Neural progenitor cell (in vitro differentiated cells): ENCODE measurements around the gene E2F3. TPM values are rescaled to one million over a fixed set of nuclear protein-coding genes. Genes with fewer than 3 reads are reported as not detected.

Experiments
- DNase-seq: peaks from one replicate; pipeline ENCODE4 v3.0.0-alpha.2; 2016; ENCODE audit warnings: low spot score
- H2AFZ ChIP-seq: fragments of 200-600 bp; sonication (generic); replicated peaks from 2 replicates; pipeline ENCODE4 v1.6.1; 2016; ENCODE audit warnings: antibody characterized with exemption
- H3F3A ChIP-seq: fragments of 200-600 bp; sonication (generic); 2 replicates; pipeline ENCODE4 v1.6.1; 2016; ENCODE audit warnings: antibody characterized with exemption, low read depth
- H3K27ac ChIP-seq: fragments of 200-600 bp; sonication (generic); 2 replicates; pipeline ENCODE4 v1.5.1; 2016; ENCODE audit warnings: mild to moderate bottlenecking
- H3K27me3 ChIP-seq: fragments of 200-600 bp; sonication (generic); 2 replicates; pipeline ENCODE4 v1.6.1; 2016; ENCODE audit warnings: mild to moderate bottlenecking, moderate library complexity
- H3K36me3 ChIP-seq: fragments of 200-600 bp; sonication (generic); 2 replicates; pipeline ENCODE4 v1.5.1; 2016
- H3K4me1 ChIP-seq: fragments of 200-600 bp; sonication (generic); 2 replicates; pipeline ENCODE4 v1.6.1; 2016; ENCODE audit warnings: mixed run types
- H3K4me2 ChIP-seq: fragments of 200-600 bp; sonication (generic); 2 replicates; pipeline ENCODE4 v1.6.1; 2016
- H3K4me3 ChIP-seq: fragments of 200-600 bp; sonication (generic); 2 replicates; pipeline ENCODE4 v1.5.1; 2016
- H3K79me2 ChIP-seq: fragments of 200-600 bp; sonication (generic); 2 replicates; pipeline ENCODE4 v1.6.1; 2016; ENCODE audit warnings: low read depth
- H3K9ac ChIP-seq: fragments of 200-600 bp; sonication (generic); 2 replicates; pipeline ENCODE4 v1.6.1; 2016
- H3K9me3 ChIP-seq: fragments of 200-600 bp; sonication (generic); 2 replicates; pipeline ENCODE4 v1.5.1; 2016; ENCODE audit warnings: low read depth
- H4K20me1 ChIP-seq: fragments of 200-600 bp; sonication (generic); 2 replicates; pipeline ENCODE4 v1.6.1; 2016; ENCODE audit warnings: low read depth
- H3K27ac Mint-ChIP-seq: 3 replicates; pipeline ENCODE4 v1.8.0; 2021; ENCODE audit warnings: mixed read lengths
- H3K27me3 Mint-ChIP-seq: 2 replicates; pipeline ENCODE4 v1.8.0; 2022; ENCODE audit warnings: low read depth, mild to moderate bottlenecking, inconsistent platforms, moderate library complexity, mixed read lengths; ENCODE audit not compliant: insufficient read depth
- H3K36me3 Mint-ChIP-seq: 3 replicates; pipeline ENCODE4 v1.8.0; 2021; ENCODE audit warnings: mixed read lengths
- H3K4me1 Mint-ChIP-seq: 3 replicates; pipeline ENCODE4 v1.8.0; 2021; ENCODE audit warnings: mixed read lengths
- H3K4me3 Mint-ChIP-seq: 3 replicates; pipeline ENCODE4 v1.8.0; 2021; ENCODE audit warnings: mild to moderate bottlenecking, moderate library complexity, mixed read lengths
- H3K9me3 Mint-ChIP-seq: 3 replicates; pipeline ENCODE4 v1.8.0; 2020; ENCODE audit warnings: mixed read lengths
- EZH2 ChIP-seq: fragments of 200-600 bp; sonication (generic); IDR thresholded peaks from 2 replicates; pipeline ENCODE4 v1.6.1; 2017; ENCODE audit warnings: antibody characterized with exemption, mild to moderate bottlenecking, moderate library complexity
- EZH2phosphoT487 ChIP-seq: fragments of 200-600 bp; sonication (generic); IDR thresholded peaks from 2 replicates; pipeline ENCODE4 v1.6.1; 2017; ENCODE audit warnings: antibody characterized with exemption
- total RNA-seq: library from RNA; depleted of rRNA; stranded (reverse); fragments of >200 nt; gene quantifications from 2 replicates; pipeline ENCODE4 v1.2.3, GENCODE V29; 2015; ENCODE audit warnings: low replicate concordance
- TF ChIP-seq, protein P1 (sequence below): fragments of 200-600 bp; sonication (generic); IDR thresholded peaks from 2 replicates; pipeline ENCODE4 v1.5.1; 2017; ENCODE audit warnings: antibody characterized with exemption, mild to moderate bottlenecking

E2F3 gene
- total RNA-seq, 1 donor from 2014 or later: 35.7 TPM

DNA sequence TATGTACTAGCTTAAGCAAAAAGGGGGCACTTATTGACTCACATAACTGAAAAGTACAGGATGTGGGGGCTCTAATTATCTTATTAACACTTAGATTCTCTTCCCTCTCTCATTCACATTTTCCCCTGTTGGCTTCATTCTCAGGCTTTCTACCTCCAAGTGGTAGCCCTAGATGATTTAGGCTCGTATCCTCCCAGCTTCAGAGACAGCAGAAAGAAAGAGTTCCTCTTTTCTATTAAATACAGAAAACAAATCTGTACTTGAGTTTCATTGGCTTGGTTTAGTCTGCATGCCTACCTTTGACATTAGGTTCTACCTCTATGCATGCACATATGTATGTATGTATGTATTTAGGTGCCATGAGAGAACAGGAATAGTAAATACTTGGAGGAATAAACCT lies 15.5 kb upstream of the E2F3 start:
- Histone ChIP-seq H3K27ac (no peak overlapping the region), H3K4me3 (no peak overlapping the region), H3K4me2 (no peak overlapping the region), H3K9me3 (no peaks in the 10 kb centered on the region), H3K27me3 (no peaks in the 10 kb centered on the region), H4K20me1 (no peaks in the 10 kb centered on the region), H3F3A (no peaks in the 10 kb centered on the region), H3K36me3 (no peaks in the 10 kb centered on the region), H2AFZ (no peak overlapping the region), H3K9ac (no peak overlapping the region), H3K4me1 (no peaks in the 10 kb centered on the region), H3K79me2 (no peaks in the 10 kb centered on the region)
- no peak overlapping the region for H3K4me3 Mint-ChIP-seq
- peaks cover 3% of the 10 kb centered on the region for H3K9me3 Mint-ChIP-seq
- H3K27me3 Mint-ChIP-seq: peaks cover 2% of the 10 kb centered on the region
- TF ChIP-seq EZH2phosphoT487 (no peak), EZH2 (no peak)
- TF ChIP-seq, protein P1, sequence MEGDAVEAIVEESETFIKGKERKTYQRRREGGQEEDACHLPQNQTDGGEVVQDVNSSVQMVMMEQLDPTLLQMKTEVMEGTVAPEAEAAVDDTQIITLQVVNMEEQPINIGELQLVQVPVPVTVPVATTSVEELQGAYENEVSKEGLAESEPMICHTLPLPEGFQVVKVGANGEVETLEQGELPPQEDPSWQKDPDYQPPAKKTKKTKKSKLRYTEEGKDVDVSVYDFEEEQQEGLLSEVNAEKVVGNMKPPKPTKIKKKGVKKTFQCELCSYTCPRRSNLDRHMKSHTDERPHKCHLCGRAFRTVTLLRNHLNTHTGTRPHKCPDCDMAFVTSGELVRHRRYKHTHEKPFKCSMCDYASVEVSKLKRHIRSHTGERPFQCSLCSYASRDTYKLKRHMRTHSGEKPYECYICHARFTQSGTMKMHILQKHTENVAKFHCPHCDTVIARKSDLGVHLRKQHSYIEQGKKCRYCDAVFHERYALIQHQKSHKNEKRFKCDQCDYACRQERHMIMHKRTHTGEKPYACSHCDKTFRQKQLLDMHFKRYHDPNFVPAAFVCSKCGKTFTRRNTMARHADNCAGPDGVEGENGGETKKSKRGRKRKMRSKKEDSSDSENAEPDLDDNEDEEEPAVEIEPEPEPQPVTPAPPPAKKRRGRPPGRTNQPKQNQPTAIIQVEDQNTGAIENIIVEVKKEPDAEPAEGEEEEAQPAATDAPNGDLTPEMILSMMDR: no peak
- no peak overlapping the region for H3K27ac Mint-ChIP-seq
- peaks cover 4% of the 10 kb centered on the region for H3K36me3 Mint-ChIP-seq
- DNase-seq: no peak
- no peaks in the 10 kb centered on the region for H3K4me1 Mint-ChIP-seq

DNA sequence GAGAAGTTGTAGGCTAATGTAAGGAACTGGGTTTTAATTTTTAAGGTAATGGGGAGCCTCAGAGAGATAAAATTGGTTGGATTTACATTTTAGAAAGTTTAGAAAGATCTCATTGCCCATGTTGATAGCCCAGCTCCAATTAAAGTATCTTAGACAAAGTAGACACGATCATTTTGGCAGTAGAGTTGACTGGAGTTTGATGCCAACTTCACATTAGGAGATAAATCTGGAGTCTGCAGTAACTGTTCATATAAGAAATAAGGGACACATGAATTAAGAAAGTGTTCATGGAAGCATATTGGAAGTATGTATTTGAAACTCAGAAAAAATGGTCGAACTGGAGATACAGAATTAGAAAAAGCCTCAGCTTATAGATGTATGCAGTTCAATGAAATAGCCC lies 12.6 kb upstream of the E2F3 start:
- no peaks in the 10 kb centered on the region for H3K4me1 ChIP-seq
- H3K9me3 Mint-ChIP-seq: no peaks in the 10 kb centered on the region
- TF ChIP-seq EZH2phosphoT487 (no peak), EZH2 (no peak)
- TF ChIP-seq, protein P1: no peak
- H4K20me1 ChIP-seq: no peaks in the 10 kb centered on the region
- H3K36me3 Mint-ChIP-seq: no peaks in the 10 kb centered on the region
- no peak overlapping the region for H3K9ac ChIP-seq
- no peaks in the 10 kb centered on the region for H3F3A ChIP-seq
- no peak overlapping the region for H3K4me3 ChIP-seq
- no peaks in the 10 kb centered on the region for H3K4me1 Mint-ChIP-seq
- peaks cover 3% of the 10 kb centered on the region for H3K27me3 Mint-ChIP-seq
- DNase-seq: no peak
- H3K27ac Mint-ChIP-seq: no peak overlapping the region
- H3K27me3 ChIP-seq: no peaks in the 10 kb centered on the region
- H3K79me2 ChIP-seq: no peaks in the 10 kb centered on the region
- no peaks in the 10 kb centered on the region for H3K36me3 ChIP-seq
- no peaks in the 10 kb centered on the region for H3K9me3 ChIP-seq
- no peak overlapping the region for H3K4me2 ChIP-seq
- no peak overlapping the region for H3K4me3 Mint-ChIP-seq
- H2AFZ ChIP-seq: no peak overlapping the region
- H3K27ac ChIP-seq: no peak overlapping the region

DNA sequence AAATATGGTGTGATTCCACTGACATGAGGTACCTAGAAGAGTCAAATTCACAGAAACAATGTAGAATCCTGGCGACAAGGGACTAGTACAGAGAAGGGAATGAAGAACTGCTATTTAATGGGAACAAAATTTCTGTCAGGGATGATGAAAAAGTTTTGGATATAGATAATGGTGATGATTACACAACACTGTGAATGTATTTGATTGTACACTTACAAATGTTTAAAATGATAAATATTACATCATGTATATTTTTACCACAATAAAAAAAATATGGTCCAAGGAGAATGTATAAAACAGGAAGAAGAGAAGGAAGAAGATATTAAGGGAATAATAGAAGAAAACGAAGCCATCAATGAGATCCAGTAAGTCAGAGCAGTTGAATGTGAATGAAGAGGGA lies 8.4 kb upstream of the E2F3 start:
- H3K27ac Mint-ChIP-seq: no peak overlapping the region
- Histone ChIP-seq H3K9me3 (no peaks in the 10 kb centered on the region), H3K36me3 (no peaks in the 10 kb centered on the region), H4K20me1 (no peaks in the 10 kb centered on the region), H3K27ac (no peak overlapping the region), H3K27me3 (no peaks in the 10 kb centered on the region), H3K9ac (no peak overlapping the region), H3K4me3 (no peak overlapping the region), H3K4me2 (no peak overlapping the region), H3K4me1 (no peaks in the 10 kb centered on the region), H3F3A (no peaks in the 10 kb centered on the region), H2AFZ (no peak overlapping the region), H3K79me2 (no peaks in the 10 kb centered on the region)
- TF ChIP-seq EZH2: no peak
- TF ChIP-seq, protein P1: no peak
- TF ChIP-seq EZH2phosphoT487: no peak
- no peaks in the 10 kb centered on the region for H3K36me3 Mint-ChIP-seq
- H3K4me1 Mint-ChIP-seq: no peaks in the 10 kb centered on the region
- H3K27me3 Mint-ChIP-seq: peaks cover 5% of the 10 kb centered on the region
- no peak overlapping the region for H3K4me3 Mint-ChIP-seq
- DNase-seq: no peak
- H3K9me3 Mint-ChIP-seq: no peaks in the 10 kb centered on the region
